HL-60/S4 treated with retinoic acid at 250 ng/mL for 4 days and 3 days (cell line): Measurements from ENCODE around the gene PLTP.
"Not testable (repeated sequence)": the region's sequence is repeated elsewhere in the genome, so short reads cannot be mapped to it uniquely, and the experiment has no call there.

Experiments used
- in situ Hi-C: fragments of 300-500 bp; cut with MboI; formaldehyde crosslinking; loops from 2 replicates; pipeline ENCODE4 v1.7.0; 2022; ENCODE audit warnings: low sequenced_read_pairs

The PLTP gene

GRCh38 chr20:45880988-45881788, 30.8 kb downstream of the PLTP start, which contains the start of gene ZSWIM1:
Gene ZSWIM1, plus strand, starts transcription at chr20:45881227. Its CDS starts 1,366 bp downstream, at chr20:45882593.
- in situ Hi-C loops: no loop called here

- in situ Hi-C loops: no loop called here
These were observed 33.7 kb downstream of the PLTP start for GRCh38 chr20:45878076-45878761.

- in situ Hi-C loops: no loop called here
These were observed 37.4 kb downstream of the PLTP start for GRCh38 chr20:45874576-45874975.

- in situ Hi-C loops: not testable (repeated sequence)
These were observed 37.9 kb downstream of the PLTP start for GRCh38 chr20:45874104-45874481.

- in situ Hi-C loops: no loop called here
These were observed 38.4 kb downstream of the PLTP start for GRCh38 chr20:45873409-45874103.

- in situ Hi-C loops: no loop called here
These were observed 39.3 kb downstream of the PLTP start for GRCh38 chr20:45872626-45873025.

GRCh38 chr20:45867819-45868176, 44.2 kb downstream of the PLTP start:
- in situ Hi-C loops: no loop called here

- in situ Hi-C loops: no loop called here
These were observed 44.7 kb downstream of the PLTP start for GRCh38 chr20:45867136-45867818.

GRCh38 chr20:45866454-45866853, 45.5 kb downstream of the PLTP start:
- in situ Hi-C loops: no loop called here

- in situ Hi-C loops: no loop called here
These were observed 48.1 kb downstream of the PLTP start for GRCh38 chr20:45863543-45864470.

GRCh38 chr20:45861221-45862075, 50.5 kb downstream of the PLTP start:
- in situ Hi-C loops: no loop called here

GRCh38 chr20:45860560-45861220, 51.3 kb downstream of the PLTP start:
- in situ Hi-C loops: no loop called here

- in situ Hi-C loops: no loop called here
These were observed 52.0 kb downstream of the PLTP start for GRCh38 chr20:45859916-45860315.

- in situ Hi-C loops: no loop called here
These were observed 54.1 kb downstream of the PLTP start for GRCh38 chr20:45857882-45858216.

GRCh38 chr20:45857114-45857881, 54.7 kb downstream of the PLTP start, which contains the start of the genes ACOT8 and ZSWIM3:
Gene ACOT8, minus strand, starts transcription at chr20:45857392. Its CDS starts 77 bp downstream, at chr20:45857315.
Gene ZSWIM3, plus strand, starts transcription at chr20:45857614. Its CDS starts 212 bp downstream, at chr20:45857826.
- in situ Hi-C loops: no loop called here

- in situ Hi-C loops: no loop called here
These were observed 58.5 kb downstream of the PLTP start for GRCh38 chr20:45853484-45853883.

GRCh38 chr20:45852326-45852725, 59.6 kb downstream of the PLTP start:
- in situ Hi-C loops: no loop called here

- in situ Hi-C loops: no loop called here
These were observed 60.5 kb downstream of the PLTP start for GRCh38 chr20:45851501-45851900.
